Right renal cortex interstitium (tissue), 3 donors: Measurements from ENCODE around the gene RPLP1. TPM values are rescaled to one million over a fixed set of nuclear protein-coding genes. Genes with fewer than 3 reads are reported as not detected.

Experiments used
- DNase-seq, 3 donors: peaks; one replicate each; pipeline ENCODE4 v3.0.0-alpha.2; 2013; ENCODE audit warnings: low read depth in 3 of 3, low spot score in 2 of 3
- polyA plus RNA-seq, 3 donors: library from polyadenylated mRNA; unstranded; fragments of 120-200 nt; gene quantifications; one replicate each; pipeline ENCODE4 v1.2.1, GENCODE V29; 2013; ENCODE audit not compliant: insufficient read length in 3 of 3

The RPLP1 gene
- polyA plus RNA-seq, 3 donors: 1,166 to 1,432 (median 1,332) TPM

DNA sequence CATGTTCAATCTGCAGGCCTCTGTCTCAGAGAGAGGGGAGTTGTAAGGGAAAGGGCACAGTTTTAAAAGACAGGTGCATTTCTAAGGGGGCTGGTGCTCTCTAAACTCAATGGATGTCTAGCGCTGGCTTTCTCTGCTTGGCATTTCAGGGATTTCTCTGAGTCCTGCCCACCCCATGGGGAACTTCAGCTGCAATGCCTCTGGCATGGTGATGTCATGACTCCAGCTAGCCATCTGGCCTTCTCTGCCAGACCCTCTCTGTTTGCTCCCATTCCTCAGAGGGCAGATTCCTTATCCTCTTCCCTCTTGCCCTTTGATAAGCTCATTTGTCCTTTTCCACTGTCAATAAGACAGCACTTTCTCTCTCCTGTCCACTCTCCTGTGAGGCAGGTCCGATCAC lies 40.8 kb downstream of the RPLP1 start:
- no peak for DNase-seq

DNA sequence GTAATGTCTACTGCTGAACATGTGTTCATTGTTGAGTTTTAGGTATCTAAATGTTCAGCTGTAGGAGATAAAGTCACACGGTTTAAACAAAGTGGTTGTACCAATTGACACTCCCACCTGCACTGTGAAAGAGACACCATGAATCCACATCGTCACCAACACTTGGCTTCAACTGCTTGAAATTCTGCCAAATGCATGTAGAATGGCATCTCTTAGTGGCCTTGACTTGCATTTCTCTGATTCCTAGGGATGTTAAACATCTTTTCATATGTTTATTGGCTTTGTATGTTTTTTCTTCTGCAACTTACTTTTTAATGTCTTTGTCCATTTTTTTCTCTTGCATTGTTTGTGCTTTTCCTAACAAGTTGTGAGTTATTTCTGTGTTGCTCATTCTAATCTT lies 43.4 kb downstream of the RPLP1 start:
- DNase-seq: no peak

DNA sequence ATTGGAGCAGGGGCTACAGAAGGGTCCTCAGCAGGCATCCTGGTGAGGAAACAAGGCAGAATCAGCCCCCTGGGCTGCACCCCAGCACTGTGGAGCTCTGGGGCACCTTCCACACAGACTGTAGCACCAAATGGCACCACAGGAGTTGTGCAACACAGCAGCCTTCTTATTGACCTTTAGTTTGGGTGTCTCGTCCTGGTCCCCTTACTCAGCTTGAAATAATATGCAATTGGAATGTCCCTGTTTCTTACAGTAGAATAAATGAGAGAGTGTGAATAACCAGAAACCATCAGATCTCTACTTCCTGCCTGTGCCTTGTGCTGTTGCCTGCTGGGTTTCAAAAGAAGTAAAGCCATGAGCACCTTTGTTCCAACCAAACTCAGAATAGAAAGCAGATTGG lies 44.5 kb downstream of the RPLP1 start:
- DNase-seq: no peak

DNA sequence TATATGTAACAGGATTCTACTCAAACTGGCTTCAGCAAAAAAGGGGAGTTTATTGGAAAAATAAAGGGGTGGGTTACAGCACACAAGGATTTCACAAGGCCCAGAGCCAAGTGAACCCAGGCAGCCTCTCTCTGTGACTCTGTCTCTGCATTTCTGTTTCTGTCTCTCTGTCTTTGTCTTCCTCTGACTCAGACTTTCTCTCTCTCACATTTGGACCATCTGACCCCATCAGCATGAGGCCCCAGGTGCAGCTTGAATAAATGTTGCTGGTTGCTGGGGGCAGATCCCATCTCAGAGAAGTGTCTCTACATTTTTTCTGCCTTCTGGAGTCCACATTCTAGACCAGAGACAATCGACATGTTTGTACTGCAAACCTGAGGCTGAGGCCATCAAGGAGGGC lies 45.0 kb downstream of the RPLP1 start:
- DNase-seq: no peak

DNA sequence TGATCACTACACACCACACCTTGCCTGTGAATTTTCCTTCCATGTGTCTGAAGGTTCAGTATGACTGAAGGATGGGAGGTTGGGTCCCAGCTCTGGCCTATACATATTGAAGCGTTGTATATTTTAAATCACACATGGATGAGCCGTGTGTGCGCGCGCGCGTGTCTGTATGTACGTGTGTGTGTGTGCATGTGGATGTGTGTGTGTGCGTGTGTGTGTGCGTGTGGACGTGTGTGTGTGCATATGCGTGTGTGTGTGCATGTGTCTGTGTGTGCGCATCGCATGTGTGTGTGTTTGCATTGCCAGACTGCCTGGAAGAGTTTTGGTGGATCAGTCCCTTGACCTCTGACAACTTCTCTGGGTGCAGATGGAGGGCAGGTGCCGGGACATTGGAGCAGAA lies 45.7 kb downstream of the RPLP1 start:
- DNase-seq: no peak

DNA sequence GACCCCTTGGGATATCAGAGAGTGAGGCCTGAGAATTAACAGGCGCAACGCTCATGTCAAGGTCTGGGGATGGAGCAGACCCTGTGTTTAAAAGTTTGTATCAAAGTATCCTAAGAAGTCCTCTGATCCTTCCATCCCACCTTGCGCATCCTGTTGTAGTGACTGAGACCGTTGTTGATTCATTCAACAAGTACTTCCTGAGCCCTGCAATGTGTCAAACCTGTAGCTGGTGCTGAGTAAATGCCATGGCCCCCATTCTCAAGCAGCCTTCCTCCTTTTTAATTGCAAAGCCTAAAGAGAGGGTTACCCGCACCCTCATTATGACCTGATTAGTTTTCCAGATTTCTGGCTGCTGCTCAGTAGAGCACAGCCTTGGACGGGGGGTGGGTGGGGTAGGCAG lies 46.4 kb downstream of the RPLP1 start:
- no peak for DNase-seq

DNA sequence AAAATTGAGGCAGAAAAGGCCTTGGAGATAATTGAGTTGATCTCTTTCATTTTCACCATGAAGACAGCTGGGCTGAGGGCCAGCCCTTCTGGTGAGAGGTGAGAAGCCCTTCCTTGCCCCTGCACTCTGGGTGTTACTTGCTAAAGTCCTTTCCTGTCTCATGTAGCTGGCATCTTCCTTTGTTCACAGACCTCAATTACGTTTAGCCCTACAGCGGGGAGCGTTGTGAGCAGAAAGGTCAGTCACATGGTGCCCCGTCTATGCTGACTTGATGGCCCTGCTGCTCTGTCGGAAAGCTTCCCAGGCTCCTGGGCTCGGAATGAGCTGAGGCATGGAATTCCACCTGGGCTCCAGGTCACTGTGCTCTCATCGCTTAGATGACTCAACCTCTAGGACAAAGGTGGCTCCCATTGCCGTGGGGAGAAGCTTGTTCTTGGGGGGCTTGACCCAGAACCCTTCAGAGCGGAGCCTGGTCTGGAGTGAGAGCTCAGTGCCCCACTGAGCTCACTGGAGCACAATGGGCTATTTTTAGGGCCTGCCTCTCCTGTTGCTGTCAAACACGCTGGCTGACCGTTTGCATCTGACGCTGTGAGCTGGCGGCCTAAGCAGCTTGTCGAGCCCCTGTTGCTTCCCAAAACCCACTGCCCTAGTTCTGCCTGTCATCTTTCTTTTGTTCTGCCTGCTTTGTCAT lies 47.0 kb downstream of the RPLP1 start:
- DNase-seq: no peak

DNA sequence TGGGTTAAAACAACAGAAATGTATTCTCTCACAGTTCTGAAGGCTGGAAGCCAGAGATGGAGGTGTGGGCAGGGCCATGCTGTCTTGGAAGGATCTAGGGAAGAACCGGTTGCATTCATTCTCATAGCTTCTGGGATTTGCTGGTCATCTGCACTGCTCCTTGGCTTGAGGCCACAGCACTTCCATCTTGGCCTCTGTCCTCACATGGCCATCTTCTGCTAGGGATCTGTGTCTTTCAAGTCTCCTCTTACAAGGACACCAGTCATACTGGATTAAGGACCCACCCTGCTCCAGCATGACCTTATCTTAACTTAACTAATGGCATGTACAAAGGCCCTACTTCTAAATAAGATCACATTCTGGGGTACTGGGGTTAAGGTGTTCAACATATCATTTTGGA lies 47.7 kb downstream of the RPLP1 start:
- DNase-seq: no peak

DNA sequence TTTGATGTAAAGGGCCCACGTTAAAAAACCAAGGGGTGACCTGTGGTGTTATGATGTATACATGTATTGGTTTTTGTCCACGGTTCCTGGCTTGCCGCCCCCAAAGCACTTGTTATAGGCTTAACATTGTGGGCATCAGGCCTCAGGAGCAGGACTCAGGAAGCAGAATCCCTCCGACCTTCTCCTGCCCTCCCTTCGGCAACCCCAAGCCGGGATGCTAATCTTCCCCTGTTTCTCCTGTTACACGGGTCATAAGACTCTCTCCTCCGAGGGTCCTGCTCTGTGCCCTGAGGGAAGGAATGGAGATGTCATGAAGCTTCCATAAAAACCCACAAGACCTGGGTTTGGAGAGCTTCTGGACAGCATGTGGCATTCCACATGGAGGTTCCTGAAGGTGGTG lies 48.8 kb downstream of the RPLP1 start:
- no peak for DNase-seq

DNA sequence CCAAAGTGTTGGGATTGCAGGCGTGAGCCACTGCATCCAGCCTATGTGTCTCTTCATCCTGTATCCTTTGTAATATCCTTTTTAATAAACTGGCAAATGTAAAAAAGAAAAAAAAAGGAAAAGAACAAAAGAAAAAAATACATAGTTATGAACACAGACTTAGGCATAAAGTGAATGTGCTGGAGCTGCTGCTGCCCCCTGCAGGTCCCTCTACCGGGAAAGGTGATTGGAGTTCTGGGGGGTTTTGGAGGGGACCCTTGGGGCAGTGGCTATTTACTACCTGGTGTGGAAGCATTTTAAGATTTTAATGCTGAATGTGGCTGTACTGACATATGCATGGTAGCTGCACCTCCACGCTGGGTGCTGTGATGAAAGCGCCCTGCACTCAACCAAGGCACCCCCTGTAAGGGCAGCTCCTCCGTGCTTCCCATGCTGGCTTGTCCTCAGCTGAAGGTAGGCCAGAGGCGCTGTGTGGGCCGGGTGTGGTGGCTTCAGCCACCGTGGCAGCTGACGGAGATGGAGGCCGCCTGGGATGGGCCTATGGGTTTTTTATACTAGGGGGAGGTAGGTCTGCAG lies 49.9 kb downstream of the RPLP1 start:
- no peak for DNase-seq

DNA sequence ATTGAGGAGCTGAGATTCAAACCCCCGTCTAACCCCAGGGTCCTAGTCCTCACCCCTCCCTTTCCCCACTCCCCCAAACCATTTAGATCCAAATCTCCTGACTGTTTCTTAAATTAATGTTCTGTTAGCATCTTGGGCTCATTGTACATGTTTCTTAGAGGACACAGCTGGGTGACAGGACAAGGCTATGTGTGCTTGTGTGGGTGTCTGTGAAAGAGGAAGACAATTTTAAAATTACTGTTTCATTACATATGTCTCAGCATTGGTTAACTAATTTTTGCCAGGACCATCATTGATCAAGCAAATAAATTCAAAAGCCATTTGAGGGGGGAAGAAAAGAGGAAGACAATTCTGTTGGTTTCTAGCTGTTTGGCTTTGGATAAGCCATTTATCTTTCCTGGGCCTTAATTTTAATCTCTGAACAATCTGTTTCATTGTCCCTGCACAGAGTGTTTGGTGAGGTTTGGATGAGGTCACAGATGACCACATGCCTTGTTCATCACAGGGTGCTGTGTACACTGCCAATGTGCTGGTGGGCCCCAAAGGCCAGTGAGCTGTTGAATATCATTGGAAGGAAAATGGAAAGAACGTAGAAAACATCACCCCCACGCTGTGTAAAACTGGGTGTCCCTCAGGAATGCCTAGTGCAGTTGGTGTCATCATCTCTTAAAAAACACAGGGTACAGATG lies 51.9 kb downstream of the RPLP1 start:
- DNase-seq: no peak

Other genes with a start within 250 kb of the RPLP1 start
- 10 to 100 TPM; 31.1 to 33.8 (median 33.2) TPM for gene PAQR5, start 153.9 kb upstream of the RPLP1 start, polyA plus RNA-seq
- gene KIF23, start 38.5 kb upstream of the RPLP1 start, polyA plus RNA-seq: 10 to 100 TPM; 33.9 to 39.0 (median 36.5) TPM